ENCODE measurements around the gene VPS54. TPM values are rescaled to one million over a fixed set of nuclear protein-coding genes. Genes with fewer than 3 reads are reported as not detected.

Gene VPS54
- total RNA-seq, 4 donors from 2014 or later: 21.7 to 33.2 (median 27.2) TPM

DNA sequence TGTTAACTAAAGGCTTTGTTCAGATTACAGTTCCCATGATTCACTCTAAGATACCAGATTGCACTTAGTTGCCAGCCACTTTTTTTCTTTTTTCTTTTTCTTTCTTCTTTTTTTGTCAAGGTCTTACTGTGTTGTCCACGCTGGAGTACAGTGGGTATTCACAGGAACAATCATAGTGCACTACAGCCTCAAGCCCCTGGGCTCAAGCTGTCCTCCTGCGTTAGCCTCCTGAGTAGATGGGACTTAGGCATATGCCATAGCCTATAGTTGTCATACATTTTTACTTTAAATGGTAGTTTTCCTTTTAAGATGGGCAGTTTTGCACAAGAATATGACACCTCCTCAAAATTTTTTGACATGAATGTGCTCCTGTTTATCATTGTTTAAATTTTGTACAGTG lies 175.4 kb downstream of the VPS54 start:
- ATAC-seq: no peak
- WGBS, 2 donors (ENCODE audit: low coverage in 1 of 2): 67 to 81% methylated on average over 1 to 2 of the region's 2 CpGs
- Histone ChIP-seq H3K9me3 (no peaks in the 10 kb centered on the region), H3K4me1 (peaks cover 5 to 61% (median 9%) of the 10 kb centered on the region in 3 donors), H3K4me3 (peak overlapping the region in 1 of 2 donors; percentile 93), H3K36me3 (no peaks in the 10 kb centered on the region), H3K27me3 (no peaks in the 10 kb centered on the region), H3K27ac (peak overlapping the region in 1 of 4 donors; percentile 98)
- TF ChIP-seq POLR2A (IDR thresholded peaks at IDR 0.05): no peak
- no peak for TF ChIP-seq POLR2AphosphoS5 (IDR thresholded peaks at IDR 0.05)

DNA sequence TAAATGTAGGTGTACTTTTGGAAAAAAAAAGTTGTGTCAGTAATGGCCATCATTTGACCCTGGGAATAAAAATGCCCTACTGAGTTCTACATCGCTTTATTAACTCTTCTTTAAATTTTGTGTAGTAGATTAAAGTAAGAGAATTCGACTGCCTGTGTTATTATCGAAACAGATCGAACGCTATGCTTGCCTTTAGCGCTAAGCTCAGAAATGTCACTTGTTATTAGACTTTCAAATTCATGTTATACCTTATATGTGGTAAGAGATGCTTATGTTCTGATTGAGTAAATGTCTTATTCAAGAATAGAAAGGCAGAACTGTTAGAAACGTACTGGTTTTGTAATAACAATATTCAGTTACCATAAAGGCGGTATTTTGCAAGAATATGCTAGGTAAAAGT lies 176.1 kb downstream of the VPS54 start:
- WGBS, 2 donors (ENCODE audit: low coverage in 1 of 2): 67 to 75% methylated on average over 8 of the region's 8 CpGs
- Histone ChIP-seq H3K4me1 (peaks cover 5 to 54% (median 9%) of the 10 kb centered on the region in 3 donors), H3K36me3 (no peaks in the 10 kb centered on the region), H3K27ac (peak overlapping the region; percentile 93 to 98 (median 94)), H3K27me3 (no peaks in the 10 kb centered on the region), H3K4me3 (peak overlapping the region; percentile 84 to 93), H3K9me3 (no peaks in the 10 kb centered on the region)
- TF ChIP-seq POLR2AphosphoS5 (IDR thresholded peaks at IDR 0.05) (no peak), POLR2A (IDR thresholded peaks at IDR 0.05) (no peak), EP300 (IDR thresholded peaks at IDR 0.05) (no peak)
- TF ChIP-seq, protein P1, sequence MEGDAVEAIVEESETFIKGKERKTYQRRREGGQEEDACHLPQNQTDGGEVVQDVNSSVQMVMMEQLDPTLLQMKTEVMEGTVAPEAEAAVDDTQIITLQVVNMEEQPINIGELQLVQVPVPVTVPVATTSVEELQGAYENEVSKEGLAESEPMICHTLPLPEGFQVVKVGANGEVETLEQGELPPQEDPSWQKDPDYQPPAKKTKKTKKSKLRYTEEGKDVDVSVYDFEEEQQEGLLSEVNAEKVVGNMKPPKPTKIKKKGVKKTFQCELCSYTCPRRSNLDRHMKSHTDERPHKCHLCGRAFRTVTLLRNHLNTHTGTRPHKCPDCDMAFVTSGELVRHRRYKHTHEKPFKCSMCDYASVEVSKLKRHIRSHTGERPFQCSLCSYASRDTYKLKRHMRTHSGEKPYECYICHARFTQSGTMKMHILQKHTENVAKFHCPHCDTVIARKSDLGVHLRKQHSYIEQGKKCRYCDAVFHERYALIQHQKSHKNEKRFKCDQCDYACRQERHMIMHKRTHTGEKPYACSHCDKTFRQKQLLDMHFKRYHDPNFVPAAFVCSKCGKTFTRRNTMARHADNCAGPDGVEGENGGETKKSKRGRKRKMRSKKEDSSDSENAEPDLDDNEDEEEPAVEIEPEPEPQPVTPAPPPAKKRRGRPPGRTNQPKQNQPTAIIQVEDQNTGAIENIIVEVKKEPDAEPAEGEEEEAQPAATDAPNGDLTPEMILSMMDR (IDR thresholded peaks at IDR 0.05): no peak
- no peak for ATAC-seq

DNA sequence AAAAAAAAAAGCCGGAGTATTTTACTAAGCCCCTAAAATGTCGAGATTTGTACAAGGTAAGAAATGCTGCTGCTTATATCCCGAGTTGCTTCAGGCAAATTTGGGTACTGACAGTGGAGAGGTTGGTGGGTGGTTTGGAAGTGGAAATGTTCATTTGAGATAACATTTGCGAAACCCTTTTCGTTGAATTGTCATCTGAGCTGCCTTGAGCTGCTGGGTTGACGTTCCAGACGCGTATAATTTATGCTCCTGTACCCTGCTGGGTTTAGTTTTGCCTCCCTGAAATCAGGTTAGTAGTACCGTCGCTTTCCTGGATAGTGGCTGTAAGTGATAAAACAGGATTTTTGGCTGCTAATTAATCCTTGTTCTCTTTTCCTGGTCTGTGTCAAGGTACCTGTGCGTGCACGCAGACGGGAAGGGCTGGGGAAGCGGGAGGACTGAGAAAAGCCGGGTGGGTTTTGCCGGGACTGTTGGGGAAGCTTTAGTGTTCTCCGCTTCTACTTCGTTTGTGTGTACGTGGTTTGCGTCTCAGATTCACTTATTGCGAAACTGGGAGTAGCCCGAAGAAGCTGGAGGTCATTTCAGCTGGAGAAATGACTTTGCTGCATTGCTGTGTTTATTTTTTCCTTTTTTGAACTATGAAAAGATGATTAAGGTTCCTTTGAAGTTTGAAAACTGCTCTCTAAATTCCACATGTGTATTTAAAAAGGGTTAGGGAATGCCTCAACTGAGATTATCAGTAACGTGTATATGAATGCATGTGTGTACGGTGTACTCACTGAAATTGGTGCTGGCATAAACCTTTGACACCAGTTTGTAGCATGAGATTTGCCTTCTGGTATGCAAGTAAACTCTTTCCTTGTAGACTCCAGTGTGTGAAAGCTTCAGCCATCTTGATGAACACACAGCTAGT lies 176.8 kb downstream of the VPS54 start:
- no peak for ATAC-seq
- peak overlapping the region; percentile 93 to 98 (median 94) for H3K27ac ChIP-seq
- H3K4me3 ChIP-seq: peak overlapping the region; percentile 84 to 93
- H3K9me3 ChIP-seq: no peaks in the 10 kb centered on the region
- peaks cover 5 to 53% (median 9%) of the 10 kb centered on the region in 3 donors for H3K4me1 ChIP-seq
- H3K27me3 ChIP-seq: no peaks in the 10 kb centered on the region
- H3K36me3 ChIP-seq: no peaks in the 10 kb centered on the region
- WGBS, 2 donors (ENCODE audit: low coverage in 1 of 2): 4 to 8% methylated on average over 15 to 24 of the region's 24 CpGs
- TF ChIP-seq EP300 (IDR thresholded peaks at IDR 0.05): no peak
- TF ChIP-seq, protein P1 (IDR thresholded peaks at IDR 0.05): no peak
- peak; percentile 80 for TF ChIP-seq POLR2AphosphoS5 (IDR thresholded peaks at IDR 0.05)
- peak; percentile 44 to 50 for TF ChIP-seq POLR2A (IDR thresholded peaks at IDR 0.05)

Small RNA genes lying within 50 kb of the gene (small RNA-seq; reads per million reads assigned to genes)
- 0 reads per million in 4 donors for gene RF01293

Other genes with a start within 250 kb of the VPS54 start
- gene UGP2, start 177.5 kb downstream of the VPS54 start, total RNA-seq: 100 to 1,000 TPM; 151 to 222 (median 164) TPM
- gene PELI1, start 125.0 kb upstream of the VPS54 start, total RNA-seq: 10 to 100 TPM; 13.1 to 22.4 (median 20.5) TPM

All from gastroesophageal sphincter (tissue), 4 donors.